SK-N-SH treated with all-trans-retinoic acid at 6 μM for 48 hours (cell line): Measurements from ENCODE around the gene UGT1A3.

Source experiments
- ARNTL ChIP-seq: fragments of 450-650 bp; formaldehyde crosslinking; IDR thresholded peaks from 2 replicates; pipeline ENCODE4 v1.5.0; 2020; ENCODE audit warnings: low read depth, mild to moderate bottlenecking, moderate library complexity, borderline replicate concordance
- CSRNP3 ChIP-seq: fragments of 250-450 bp; sonication (Bioruptor Pico); IDR thresholded peaks from 2 replicates; pipeline ENCODE4 v1.5.1; 2021; ENCODE audit warnings: mild to moderate bottlenecking, moderate library complexity
- ESRRG ChIP-seq: fragments of 250-450 bp; sonication (Bioruptor Pico); IDR thresholded peaks from 2 replicates; pipeline ENCODE4 v1.6.1; 2021; ENCODE audit warnings: mild to moderate bottlenecking
- ISL1 ChIP-seq: fragments of 250-450 bp; sonication (Bioruptor Pico); IDR thresholded peaks from 2 replicates; pipeline ENCODE4 v2.1.2; 2022; ENCODE audit warnings: mild to moderate bottlenecking, moderate library complexity
- OSR1 ChIP-seq: fragments of 250-450 bp; sonication (Bioruptor Pico); IDR thresholded peaks from 2 replicates; pipeline ENCODE4 v1.8.0; 2022; ENCODE audit warnings: moderate library complexity, mild to moderate bottlenecking, inconsistent platforms
- PATZ1 ChIP-seq: fragments of 250-450 bp; sonication (Bioruptor Pico); IDR thresholded peaks from 2 replicates; pipeline ENCODE4 v1.8.0; 2020; ENCODE audit warnings: mild to moderate bottlenecking, moderate library complexity, borderline replicate concordance
- RARB ChIP-seq: fragments of 250-450 bp; sonication (Bioruptor Pico); IDR thresholded peaks from 2 replicates; pipeline ENCODE4 v1.8.0; 2021; ENCODE audit warnings: mild to moderate bottlenecking, moderate library complexity
- ZNF70 ChIP-seq: fragments of 450-650 bp; formaldehyde crosslinking; IDR thresholded peaks from 2 replicates; pipeline ENCODE4 v1.5.0; 2020; ENCODE audit warnings: mild to moderate bottlenecking, moderate library complexity
- TF ChIP-seq, protein P1 (sequence below): fragments of 250-450 bp; sonication (Bioruptor Pico); IDR thresholded peaks from 2 replicates; pipeline ENCODE4 v1.5.1; 2020; ENCODE audit warnings: low read depth, mild to moderate bottlenecking, moderate library complexity

DNA sequence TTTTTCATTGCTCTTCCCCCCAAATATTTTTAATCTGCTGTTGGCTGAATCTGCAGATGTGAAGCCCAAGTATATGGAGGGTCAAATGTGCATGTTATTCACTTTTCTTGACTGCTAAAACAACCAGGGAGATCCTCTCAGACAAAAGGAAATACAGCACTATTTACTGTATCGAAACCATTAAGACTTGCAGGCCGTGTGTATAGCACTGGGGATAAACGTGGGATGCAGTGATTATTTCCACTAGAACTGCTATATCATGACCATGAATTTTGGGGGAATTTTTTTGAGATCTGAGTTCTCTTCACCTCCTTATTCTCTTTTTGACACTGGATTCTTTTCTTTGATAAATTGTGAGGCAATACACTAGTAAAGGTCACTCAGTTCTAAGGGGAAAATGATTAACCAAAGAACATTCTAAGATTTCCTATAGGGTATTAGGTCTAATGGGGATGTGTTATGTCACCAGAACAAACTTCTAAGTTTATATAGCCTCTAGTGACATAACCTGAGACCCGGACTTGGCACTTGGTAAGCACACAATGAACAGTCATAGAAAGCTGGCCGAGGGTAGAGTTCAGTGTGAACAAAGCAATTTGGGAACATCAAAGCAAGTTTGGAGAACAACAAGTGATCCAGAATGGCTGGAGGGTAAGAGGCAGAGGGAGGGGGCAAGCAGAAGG, 16.4 kb downstream of the UGT1A3 start:
- no peak for TF ChIP-seq OSR1 (CRISPR knock-in tag)
- TF ChIP-seq ISL1 (CRISPR knock-in tag), result no peak
- no peak for TF ChIP-seq ZNF70 (CRISPR knock-in tag)
- no peak for TF ChIP-seq CSRNP3
- TF ChIP-seq PATZ1 (CRISPR knock-in tag), result no peak
- TF ChIP-seq, protein P1, sequence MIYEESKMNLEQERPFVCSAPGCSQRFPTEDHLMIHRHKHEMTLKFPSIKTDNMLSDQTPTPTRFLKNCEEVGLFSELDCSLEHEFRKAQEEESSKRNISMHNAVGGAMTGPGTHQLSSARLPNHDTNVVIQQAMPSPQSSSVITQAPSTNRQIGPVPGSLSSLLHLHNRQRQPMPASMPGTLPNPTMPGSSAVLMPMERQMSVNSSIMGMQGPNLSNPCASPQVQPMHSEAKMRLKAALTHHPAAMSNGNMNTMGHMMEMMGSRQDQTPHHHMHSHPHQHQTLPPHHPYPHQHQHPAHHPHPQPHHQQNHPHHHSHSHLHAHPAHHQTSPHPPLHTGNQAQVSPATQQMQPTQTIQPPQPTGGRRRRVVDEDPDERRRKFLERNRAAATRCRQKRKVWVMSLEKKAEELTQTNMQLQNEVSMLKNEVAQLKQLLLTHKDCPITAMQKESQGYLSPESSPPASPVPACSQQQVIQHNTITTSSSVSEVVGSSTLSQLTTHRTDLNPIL (CRISPR knock-in tag), result no peak
- TF ChIP-seq ESRRG (CRISPR knock-in tag), result no peak
- TF ChIP-seq ARNTL (CRISPR knock-in tag), result no peak
- no peak for TF ChIP-seq RARB (CRISPR knock-in tag)
